PC-3 (cell line): Measurements from ENCODE around the gene APBA1. TPM values are rescaled to one million over a fixed set of nuclear protein-coding genes. Genes with fewer than 3 reads are reported as not detected.

Source experiments
- ATAC-seq: fragments of 200-7000 bp; cut with Tn5 transposase; 2 replicates; pipeline ENCODE4 v1.9.1; 2020; ENCODE audit warnings: mild to moderate bottlenecking, moderate library complexity
- BruUV-seq: library from RNA; stranded (reverse); fragments of 400-500 nt; replicated peaks from 2 replicates; lab custom pipeline; 2021; lab: Mats Ljungman, UMichigan
- CTCF ChIA-PET: fragments of 300-600 bp; sonication (Branson Sonifier 250); formaldehyde crosslinking; loops from one replicate; lab custom pipeline; 2022; ENCODE audit warnings: antibody characterized with exemption; lab: Charles Lee
- POLR2A ChIA-PET: fragments of 300-600 bp; sonication (Branson Sonifier 250); formaldehyde crosslinking; loops from one replicate; lab custom pipeline; 2022; ENCODE audit warnings: antibody characterized with exemption; ENCODE audit not compliant: unreplicated experiment; lab: Charles Lee
- DNase-seq: peaks from one replicate; pipeline ENCODE4 v3.0.0-alpha.2; 2015
- H2AFZ ChIP-seq: fragments of 300-600 bp; sonication (generic); 2 replicates; pipeline ENCODE4 v1.6.0; 2016; ENCODE audit warnings: antibody characterized with exemption, low read length
- H3F3A ChIP-seq: fragments of 300-600 bp; sonication (generic); one replicate; pipeline ENCODE4 v1.6.0; 2017; ENCODE audit warnings: antibody characterized with exemption, low read length, control low read depth, mild to moderate bottlenecking; ENCODE audit not compliant: unreplicated experiment
- H3K27ac ChIP-seq: fragments of 300-600 bp; sonication (generic); 2 replicates; pipeline ENCODE4 v1.5.1; 2016; ENCODE audit warnings: mild to moderate bottlenecking, low read length
- H3K27me3 ChIP-seq: fragments of 300-600 bp; sonication (generic); 2 replicates; pipeline ENCODE4 v1.6.1; 2016; ENCODE audit warnings: low read length, mixed read lengths
- H3K36me3 ChIP-seq: fragments of 300-600 bp; sonication (generic); 2 replicates; pipeline ENCODE4 v1.6.1; 2016; ENCODE audit warnings: low read depth, mixed run types, low read length, mixed read lengths
- H3K4me1 ChIP-seq: fragments of 300-600 bp; sonication (generic); 2 replicates; pipeline ENCODE4 v1.5.1; 2016; ENCODE audit warnings: low read length; ENCODE audit not compliant: insufficient read depth
- H3K4me2 ChIP-seq: fragments of 300-600 bp; sonication (generic); 2 replicates; pipeline ENCODE4 v1.6.0; 2016; ENCODE audit warnings: low read length
- H3K4me3 ChIP-seq: fragments of 300-600 bp; sonication (generic); 2 replicates; pipeline ENCODE4 v1.5.1; 2016; ENCODE audit warnings: mild to moderate bottlenecking, low read length, mixed read lengths
- H3K79me2 ChIP-seq: fragments of 300-600 bp; sonication (generic); 2 replicates; pipeline ENCODE4 v1.6.1; 2017; ENCODE audit warnings: low read length, mixed read lengths
- H3K9ac ChIP-seq: fragments of 300-600 bp; sonication (generic); 2 replicates; pipeline ENCODE4 v1.6.0; 2016; ENCODE audit warnings: mild to moderate bottlenecking, low read length
- H3K9me2 ChIP-seq: fragments of 300-600 bp; sonication (generic); replicated peaks from 2 replicates; pipeline ENCODE4 v1.6.1; 2016; ENCODE audit warnings: mixed run types, low read length, mixed read lengths
- H3K9me3 ChIP-seq: fragments of 300-600 bp; sonication (generic); 2 replicates; pipeline ENCODE4 v1.6.1; 2016; ENCODE audit warnings: low read length, mixed read lengths
- H4K20me1 ChIP-seq: fragments of 300-600 bp; sonication (generic); 2 replicates; pipeline ENCODE4 v1.6.1; 2016; ENCODE audit warnings: low read length, mixed read lengths
- CTCF ChIP-seq: fragments of 300-600 bp; sonication (generic); conservative IDR thresholded peaks from 2 replicates; pipeline ENCODE4 v1.5.1; 2017; ENCODE audit warnings: antibody characterized with exemption, low read depth, mild to moderate bottlenecking, low read length
- EZH2 ChIP-seq: fragments of 300-600 bp; sonication (generic); IDR thresholded peaks from one replicate; pipeline ENCODE4 v1.6.1; 2017; ENCODE audit warnings: antibody characterized with exemption, mild to moderate bottlenecking, low read length; ENCODE audit not compliant: unreplicated experiment
- EZH2phosphoT487 ChIP-seq: fragments of 300-600 bp; sonication (generic); IDR thresholded peaks from 2 replicates; pipeline ENCODE4 v1.6.1; 2018; ENCODE audit warnings: mild to moderate bottlenecking, antibody characterized with exemption, low read length, borderline replicate concordance
- intact Hi-C: fragments of 100-400 bp; cut with micrococcal nuclease; formaldehyde crosslinking; loops from 2 replicates; pipeline ENCODE4 v1.9.0; 2023
- total RNA-seq: library from RNA; depleted of rRNA; stranded (reverse); fragments of >200 nt; gene quantifications from 2 replicates; pipeline ENCODE4 v1.2.3, GENCODE V29; 2014

APBA1 gene
- total RNA-seq, 1 experiment from 2014 or later: 0.07 TPM

- no peaks in the 10 kb centered on the region for H4K20me1 ChIP-seq
- no peaks in the 10 kb centered on the region for H3K79me2 ChIP-seq
- no peaks in the 10 kb centered on the region for H3K36me3 ChIP-seq
- no peak overlapping the region for H3K27ac ChIP-seq
- ChIA-PET CTCF (no interaction called here), POLR2A (no interaction called here)
- peaks cover 22% of the 10 kb centered on the region for H3K27me3 ChIP-seq
- no peak overlapping the region for H2AFZ ChIP-seq
- no peaks in the 10 kb centered on the region for H3F3A ChIP-seq
- H3K4me3 ChIP-seq: no peak overlapping the region
- intact Hi-C loops: no loop called here
- ATAC-seq (no peak), DNase-seq (no peak)
- H3K4me1 ChIP-seq: no peaks in the 10 kb centered on the region
- H3K4me2 ChIP-seq: no peak overlapping the region
- no TSS peak for BruUV-seq
- H3K9ac ChIP-seq: no peak overlapping the region
- TF ChIP-seq EZH2phosphoT487 (no peak), EZH2 (no peak), CTCF (no peak)
- no peaks in the 10 kb centered on the region for H3K9me2 ChIP-seq
- no peaks in the 10 kb centered on the region for H3K9me3 ChIP-seq
Observed at GRCh38 chr9:69494763-69495162, 177.4 kb downstream of the APBA1 start.

- no peaks in the 10 kb centered on the region for H4K20me1 ChIP-seq
- ATAC-seq (no peak), DNase-seq (no peak)
- POLR2A ChIA-PET: no interaction called here
- H3K36me3 ChIP-seq: no peaks in the 10 kb centered on the region
- TF ChIP-seq EZH2 (no peak), CTCF (no peak), EZH2phosphoT487 (no peak)
- H3F3A ChIP-seq: no peaks in the 10 kb centered on the region
- no TSS peak for BruUV-seq
- no peak overlapping the region for H3K4me2 ChIP-seq
- intact Hi-C loops: no loop called here
- no peaks in the 10 kb centered on the region for H3K4me1 ChIP-seq
- CTCF ChIA-PET: no interaction called here
- H3K9ac ChIP-seq: no peak overlapping the region
- H3K9me3 ChIP-seq: no peaks in the 10 kb centered on the region
- no peaks in the 10 kb centered on the region for H3K79me2 ChIP-seq
- H3K27ac ChIP-seq: no peak overlapping the region
- H3K4me3 ChIP-seq: no peak overlapping the region
- H3K9me2 ChIP-seq: no peaks in the 10 kb centered on the region
- H2AFZ ChIP-seq: no peak overlapping the region
- H3K27me3 ChIP-seq: peaks cover 19% of the 10 kb centered on the region
Observed at GRCh38 chr9:69494208-69494607, 178.0 kb downstream of the APBA1 start.

- Histone ChIP-seq H2AFZ (no peak overlapping the region), H3K4me2 (no peak overlapping the region)
- ATAC-seq: no peak
Observed at GRCh38 chr9:69486498-69486897, 185.7 kb downstream of the APBA1 start.

More at GRCh38 chr9:69486498-69486897, 185.7 kb downstream of the APBA1 start:
- H3K9me3 ChIP-seq: no peaks in the 10 kb centered on the region
- H3K4me1 ChIP-seq: no peaks in the 10 kb centered on the region
- BruUV-seq: no TSS peak
- H3K4me3 ChIP-seq: no peak overlapping the region
- no peak overlapping the region for H3K9ac ChIP-seq
- H4K20me1 ChIP-seq: no peaks in the 10 kb centered on the region
- H3K79me2 ChIP-seq: no peaks in the 10 kb centered on the region
- CTCF ChIA-PET: no interaction called here
- no peak for TF ChIP-seq CTCF
- no peak for TF ChIP-seq EZH2
- TF ChIP-seq EZH2phosphoT487: no peak
- no peaks in the 10 kb centered on the region for H3K36me3 ChIP-seq
- no peak for DNase-seq
- H3K9me2 ChIP-seq: no peaks in the 10 kb centered on the region
- intact Hi-C loops: no loop called here
- H3K27ac ChIP-seq: no peak overlapping the region
- no peaks in the 10 kb centered on the region for H3F3A ChIP-seq
- no peaks in the 10 kb centered on the region for H3K27me3 ChIP-seq
- POLR2A ChIA-PET: no interaction called here
